Panc1 (cell line): ENCODE data around the gene EEF2K.

Source experiments
- POLR2AphosphoS5 ChIP-seq: IDR thresholded peaks from 2 replicates; pipeline ENCODE4 v1.6.1; 2012; ENCODE audit warnings: mild to moderate bottlenecking, low read depth, low read length, moderate library complexity
- TF ChIP-seq, protein P1 (sequence below): fragments of 450-650 bp; IDR thresholded peaks from 2 replicates; pipeline ENCODE4 v1.5.1; 2017; ENCODE audit warnings: mild to moderate bottlenecking

- no peak for TF ChIP-seq POLR2AphosphoS5
- TF ChIP-seq, protein P1, sequence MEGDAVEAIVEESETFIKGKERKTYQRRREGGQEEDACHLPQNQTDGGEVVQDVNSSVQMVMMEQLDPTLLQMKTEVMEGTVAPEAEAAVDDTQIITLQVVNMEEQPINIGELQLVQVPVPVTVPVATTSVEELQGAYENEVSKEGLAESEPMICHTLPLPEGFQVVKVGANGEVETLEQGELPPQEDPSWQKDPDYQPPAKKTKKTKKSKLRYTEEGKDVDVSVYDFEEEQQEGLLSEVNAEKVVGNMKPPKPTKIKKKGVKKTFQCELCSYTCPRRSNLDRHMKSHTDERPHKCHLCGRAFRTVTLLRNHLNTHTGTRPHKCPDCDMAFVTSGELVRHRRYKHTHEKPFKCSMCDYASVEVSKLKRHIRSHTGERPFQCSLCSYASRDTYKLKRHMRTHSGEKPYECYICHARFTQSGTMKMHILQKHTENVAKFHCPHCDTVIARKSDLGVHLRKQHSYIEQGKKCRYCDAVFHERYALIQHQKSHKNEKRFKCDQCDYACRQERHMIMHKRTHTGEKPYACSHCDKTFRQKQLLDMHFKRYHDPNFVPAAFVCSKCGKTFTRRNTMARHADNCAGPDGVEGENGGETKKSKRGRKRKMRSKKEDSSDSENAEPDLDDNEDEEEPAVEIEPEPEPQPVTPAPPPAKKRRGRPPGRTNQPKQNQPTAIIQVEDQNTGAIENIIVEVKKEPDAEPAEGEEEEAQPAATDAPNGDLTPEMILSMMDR = no peak
Measured at GRCh38 chr16:22337849-22338635, 132.0 kb downstream of the EEF2K start.
